ENCODE results near the gene MSRB3. TPM values are rescaled to one million over a fixed set of nuclear protein-coding genes. Genes with fewer than 3 reads are reported as not detected.
A peak's percentile ranks its signal among the peaks of the same experiment; 100 is the strongest.

Gene MSRB3
- total RNA-seq, 1 experiment from 2014 or later = not detected

DNA sequence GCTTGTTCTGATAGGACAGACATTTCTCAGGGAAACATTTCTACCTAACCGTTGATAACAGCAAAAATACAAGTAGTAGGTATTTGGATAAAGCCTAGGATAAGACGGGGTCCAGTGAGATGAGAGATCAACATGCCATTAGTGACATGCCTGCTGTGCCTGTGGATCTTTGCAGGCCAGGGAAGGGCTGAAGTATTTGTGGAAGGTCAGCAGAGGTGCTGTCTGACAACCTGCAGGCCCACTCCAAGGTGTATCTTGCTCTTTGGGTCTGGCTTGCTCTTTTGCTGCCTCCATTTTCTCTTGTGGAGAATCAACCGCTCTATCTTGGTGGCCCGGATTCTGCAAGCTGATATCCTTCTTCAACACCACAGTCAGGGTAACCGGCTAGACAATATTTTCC, 46.7 kb downstream of the MSRB3 start:
- DNase-seq (ENCODE audit: low spot score) = no peak

DNA sequence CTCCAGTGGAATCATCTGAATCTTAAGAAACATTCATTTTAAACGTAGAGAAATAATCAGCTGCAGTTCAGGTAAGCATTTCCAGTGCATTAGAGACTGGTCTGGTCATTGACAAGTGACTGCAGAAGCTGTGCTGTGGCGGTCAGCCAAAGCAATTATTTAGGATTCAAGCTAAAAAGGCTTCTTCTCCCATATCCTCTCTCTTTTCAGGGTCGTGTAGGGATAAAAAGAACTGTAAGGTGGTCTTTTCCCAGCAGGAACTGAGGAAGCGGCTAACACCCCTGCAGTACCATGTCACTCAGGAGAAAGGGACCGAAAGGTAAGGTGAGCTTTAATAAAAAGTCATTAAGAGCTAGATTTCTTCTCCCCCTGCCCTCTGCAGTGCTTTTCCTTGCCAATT, 48.1 kb downstream of the MSRB3 start:
- DNase-seq (ENCODE audit: low spot score) = no peak

DNA sequence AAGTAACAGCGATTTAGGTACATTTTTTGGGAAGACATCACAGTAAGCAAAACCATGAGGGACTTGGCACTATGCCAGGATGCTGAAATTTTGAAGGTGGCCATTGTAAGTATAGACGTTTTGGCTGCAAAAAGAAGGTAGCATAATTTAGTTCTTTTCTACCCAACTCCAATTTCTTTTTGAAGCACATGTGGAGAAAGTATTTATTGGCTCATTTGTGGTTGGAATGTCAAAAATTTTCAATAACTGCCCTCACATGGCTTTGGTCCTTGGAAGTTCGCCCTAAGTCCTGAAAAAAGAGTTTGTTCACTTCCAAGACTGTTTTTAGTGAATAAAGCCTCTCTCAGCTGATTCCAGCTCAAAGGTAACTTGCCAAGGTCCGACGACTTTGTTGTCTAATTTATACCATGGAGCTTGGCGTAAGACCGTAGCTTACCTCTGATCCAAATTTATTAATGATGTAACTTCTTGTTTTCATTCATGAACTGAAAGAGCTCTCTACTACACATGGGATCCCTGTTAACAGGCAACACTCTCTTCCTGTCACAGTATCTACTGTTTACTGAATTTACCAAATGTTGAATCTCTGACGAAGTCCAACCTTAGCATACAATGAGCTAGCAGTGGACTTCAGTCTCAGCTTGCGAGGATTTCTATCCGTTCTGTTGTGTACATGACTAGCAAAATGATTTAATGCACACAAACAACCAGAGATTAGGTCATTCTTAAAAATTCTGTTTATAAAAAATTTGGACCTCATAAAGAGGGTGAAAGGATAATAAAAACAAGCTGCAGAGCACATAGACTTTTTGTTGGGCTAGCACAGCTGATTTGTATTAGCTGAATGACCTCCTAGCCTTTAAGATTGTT, 49.0 kb downstream of the MSRB3 start:
- DNase-seq (ENCODE audit: low spot score) = no peak

DNA sequence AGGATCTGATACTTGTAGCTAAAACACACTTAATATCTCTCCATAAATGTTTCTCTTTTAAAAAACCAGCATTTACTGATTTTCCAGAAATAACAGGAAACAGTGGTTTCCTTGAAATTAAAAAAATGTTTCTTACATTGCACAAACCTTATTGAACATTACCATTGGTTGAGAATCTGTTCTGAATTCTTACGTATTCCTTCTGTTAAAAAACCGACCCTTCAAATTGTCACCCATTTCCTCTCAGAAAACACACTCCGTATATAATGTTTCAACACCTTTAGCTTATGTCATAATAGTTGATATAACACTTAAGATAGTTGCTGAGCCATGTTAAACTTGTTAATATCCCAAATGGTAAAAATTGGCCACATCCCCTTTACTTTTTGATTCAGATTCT, 51.2 kb downstream of the MSRB3 start:
- DNase-seq (ENCODE audit: low spot score) = no peak

DNA sequence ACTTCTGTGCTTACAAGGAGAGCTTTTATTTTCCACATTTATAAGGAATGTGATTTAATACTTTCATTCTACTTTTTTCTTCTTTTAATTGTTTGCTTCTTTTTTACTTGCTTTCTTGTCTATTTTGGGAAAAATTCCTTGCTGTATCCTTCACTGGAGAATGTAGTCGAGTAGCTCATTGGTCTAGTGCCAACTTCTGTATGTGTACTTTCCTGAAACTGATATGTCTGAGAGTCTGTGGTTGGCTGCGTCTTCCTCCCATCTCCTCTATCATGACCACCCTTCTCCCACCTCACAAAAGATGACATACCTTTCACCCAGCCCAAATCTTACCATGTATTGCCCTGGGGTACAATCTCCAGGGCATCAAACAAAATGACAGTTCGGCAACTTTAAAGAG, 51.8 kb downstream of the MSRB3 start:
- no peak for DNase-seq (ENCODE audit: low spot score)

DNA sequence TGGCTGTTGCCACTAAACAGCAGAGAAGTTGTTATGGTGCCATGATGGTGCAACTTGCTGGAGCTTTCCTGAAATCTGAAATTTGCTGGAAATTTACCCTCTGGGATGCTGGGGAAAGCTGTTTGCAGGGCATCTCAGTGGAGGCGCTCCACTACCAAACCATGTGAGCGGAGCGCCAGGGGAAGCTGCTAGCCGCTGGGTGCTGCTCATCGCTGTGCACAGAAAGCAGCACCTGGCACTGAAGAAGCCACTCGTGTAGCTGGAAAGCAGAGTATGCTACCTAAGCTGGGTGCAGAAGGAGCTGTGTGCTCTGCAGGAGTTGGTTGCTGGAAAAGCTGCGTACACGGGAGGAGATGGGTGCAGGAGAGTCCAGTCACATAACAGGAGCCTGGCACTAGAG, 53.0 kb downstream of the MSRB3 start:
- DNase-seq (ENCODE audit: low spot score) = no peak

DNA sequence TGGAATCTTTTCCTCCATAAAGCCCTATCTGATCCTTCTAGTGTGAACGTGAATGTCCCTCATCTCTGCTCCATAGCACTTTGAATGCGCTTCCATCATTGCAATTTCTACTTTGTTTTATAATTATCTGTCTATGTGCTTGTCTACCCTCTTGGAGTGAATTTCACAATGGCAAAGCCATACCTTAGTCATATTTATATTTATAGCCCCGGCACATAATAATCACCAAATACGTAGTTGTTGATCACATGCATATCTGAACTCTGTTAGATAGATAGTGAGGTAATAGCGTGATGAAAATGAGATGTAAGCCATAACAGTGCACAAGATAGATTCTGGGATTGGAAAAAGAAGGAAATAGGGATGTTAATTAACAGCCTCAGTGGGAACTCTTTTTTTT, 55.2 kb downstream of the MSRB3 start:
- DNase-seq (ENCODE audit: low spot score) = no peak

DNA sequence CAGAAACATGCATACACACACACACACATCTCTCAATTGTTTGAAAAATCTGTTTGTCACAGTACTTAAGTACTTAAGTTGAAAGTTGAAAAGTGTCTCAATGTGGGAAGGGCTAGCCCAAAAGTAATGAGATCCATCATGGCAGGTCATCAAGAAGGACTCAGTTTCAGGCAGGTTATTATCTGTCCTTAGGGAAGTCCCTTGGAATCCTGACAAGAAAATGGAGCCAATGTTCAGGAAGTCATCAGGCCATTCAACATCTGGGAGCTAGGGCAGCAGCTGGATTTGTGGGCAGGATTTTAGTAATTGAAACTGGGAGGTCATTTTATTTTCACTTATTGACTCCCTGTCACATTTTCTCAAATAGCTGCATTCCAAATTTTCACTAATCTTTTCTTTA, 56.0 kb downstream of the MSRB3 start:
- no peak for DNase-seq (ENCODE audit: low spot score)

DNA sequence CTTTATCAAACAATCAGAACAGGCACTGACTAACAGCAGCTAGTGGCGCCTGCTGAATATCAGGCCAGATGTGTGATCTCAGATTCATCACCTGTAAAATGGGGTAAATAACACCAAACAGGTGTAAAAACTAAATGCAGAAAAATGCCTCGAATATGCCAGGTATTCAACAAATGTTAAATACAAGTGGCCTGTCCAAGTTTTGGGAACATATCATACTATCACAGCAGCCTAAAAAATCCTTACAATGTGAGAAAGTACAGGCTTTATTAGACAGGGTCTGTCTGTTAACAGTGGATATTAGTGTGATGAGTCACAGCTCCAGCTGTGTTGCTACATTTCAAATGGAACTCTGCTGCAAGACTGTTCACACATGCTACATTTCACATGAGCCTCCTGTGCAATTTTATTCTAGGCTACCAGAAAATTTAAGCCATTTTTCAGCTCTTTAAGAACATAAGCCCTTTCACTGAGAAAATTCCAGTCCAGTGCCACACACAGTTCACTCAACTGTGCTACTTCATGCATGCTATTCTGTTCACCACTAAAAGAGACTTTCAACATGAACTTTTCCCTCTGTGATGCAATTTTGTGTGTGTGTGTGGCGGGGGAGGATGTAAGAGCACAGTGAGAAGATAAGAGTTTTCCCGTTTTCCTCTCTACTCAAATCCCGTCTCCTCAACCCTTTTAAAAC, 56.7 kb downstream of the MSRB3 start:
- peak; percentile 51 for DNase-seq (ENCODE audit: low spot score)

DNA sequence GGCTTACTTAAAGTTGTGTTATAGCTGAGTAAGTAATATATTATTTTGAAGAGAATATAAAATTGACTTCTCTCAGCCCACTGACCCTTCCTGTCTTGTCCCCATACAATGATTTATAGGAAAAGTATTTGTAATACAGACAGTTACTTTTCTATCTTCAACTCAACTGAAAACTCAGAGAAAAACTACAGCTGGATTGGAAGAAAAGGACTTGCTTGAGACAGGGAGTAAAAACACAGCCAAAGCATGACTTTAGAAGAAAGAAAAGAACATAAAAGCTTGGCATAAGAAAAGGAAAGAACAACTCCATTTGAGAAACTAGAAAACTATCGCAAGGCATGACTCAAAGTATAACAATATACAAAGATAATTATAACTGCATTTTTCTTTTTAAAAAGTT, 57.5 kb downstream of the MSRB3 start:
- DNase-seq (ENCODE audit: low spot score) = no peak

DNA sequence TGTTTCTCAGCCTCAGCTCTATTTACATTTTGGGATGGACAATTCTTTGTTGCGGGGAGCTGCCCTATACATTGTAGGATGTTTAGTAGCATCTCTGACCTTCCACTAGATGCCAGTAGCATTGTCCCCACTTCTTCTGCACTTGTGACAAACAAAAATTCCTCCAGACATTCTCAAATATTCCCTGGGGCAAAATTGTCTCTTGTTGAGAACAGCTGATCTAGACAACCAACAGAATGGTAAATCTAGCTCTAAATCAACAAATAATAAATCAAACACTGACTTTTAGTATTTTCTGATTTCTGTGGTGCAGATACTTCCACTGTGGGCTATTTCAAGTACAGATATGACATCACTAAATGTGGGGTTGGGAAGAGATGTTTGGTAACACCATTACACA, 60.7 kb downstream of the MSRB3 start:
- DNase-seq (ENCODE audit: low spot score) = no peak

DNA sequence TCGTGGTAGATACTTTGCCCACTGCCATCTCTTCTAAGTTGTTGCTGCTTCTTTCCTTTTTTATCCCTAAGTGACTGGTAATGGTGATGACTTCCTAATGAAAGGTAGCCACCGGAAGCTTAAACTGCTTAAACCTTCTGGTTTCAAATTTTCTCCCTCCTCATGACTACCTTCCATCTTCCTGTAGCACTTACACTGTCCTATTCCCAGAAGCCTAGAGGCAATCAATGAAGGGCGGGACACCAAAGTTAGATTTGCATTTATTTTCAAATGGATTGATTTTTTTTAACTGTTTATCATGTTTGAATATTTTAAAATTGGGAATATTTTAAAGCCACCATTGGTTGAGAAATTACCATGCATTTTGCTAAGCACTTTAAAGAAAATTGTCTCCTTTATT, 64.7 kb downstream of the MSRB3 start:
- no peak for DNase-seq (ENCODE audit: low spot score)

DNA sequence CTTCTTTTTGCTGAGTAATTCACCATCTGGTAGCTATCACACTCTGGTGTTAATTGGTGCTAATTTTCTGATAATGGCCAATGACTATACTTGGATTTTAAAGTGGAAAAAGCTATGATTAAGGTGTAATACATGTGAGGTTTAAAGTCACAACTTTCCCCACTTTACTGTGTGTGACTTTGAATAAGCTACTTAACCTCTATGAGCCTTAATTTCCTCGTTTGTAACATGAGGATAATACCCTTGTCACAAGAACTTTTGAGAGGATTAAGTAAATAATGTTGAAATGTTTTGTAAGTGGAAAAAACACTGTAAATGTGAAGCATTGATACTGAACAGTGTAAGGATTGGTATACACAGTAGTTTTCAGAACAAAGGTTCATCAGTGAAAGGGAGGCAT, 65.3 kb downstream of the MSRB3 start:
- DNase-seq (ENCODE audit: low spot score) = no peak

DNA sequence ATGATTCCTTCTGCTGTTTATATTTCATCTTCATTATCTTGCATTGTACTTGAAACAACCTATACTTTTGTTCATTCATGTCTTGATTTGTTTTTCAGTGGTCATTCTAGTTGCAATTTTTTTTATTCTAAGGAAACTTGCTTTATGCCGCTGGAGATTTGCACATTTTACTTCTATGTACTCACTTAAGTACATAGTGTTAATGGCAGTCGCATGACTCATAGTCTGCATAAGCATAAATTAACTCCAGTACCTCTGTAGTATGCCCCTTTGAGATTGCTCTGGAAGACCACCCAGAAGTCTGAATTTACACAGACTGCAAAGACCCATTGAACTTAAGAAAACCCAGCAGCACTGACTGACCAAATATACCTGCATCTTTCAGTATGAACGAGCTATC, 77.0 kb downstream of the MSRB3 start:
- peak; percentile 14 for DNase-seq (ENCODE audit: low spot score)

DNA sequence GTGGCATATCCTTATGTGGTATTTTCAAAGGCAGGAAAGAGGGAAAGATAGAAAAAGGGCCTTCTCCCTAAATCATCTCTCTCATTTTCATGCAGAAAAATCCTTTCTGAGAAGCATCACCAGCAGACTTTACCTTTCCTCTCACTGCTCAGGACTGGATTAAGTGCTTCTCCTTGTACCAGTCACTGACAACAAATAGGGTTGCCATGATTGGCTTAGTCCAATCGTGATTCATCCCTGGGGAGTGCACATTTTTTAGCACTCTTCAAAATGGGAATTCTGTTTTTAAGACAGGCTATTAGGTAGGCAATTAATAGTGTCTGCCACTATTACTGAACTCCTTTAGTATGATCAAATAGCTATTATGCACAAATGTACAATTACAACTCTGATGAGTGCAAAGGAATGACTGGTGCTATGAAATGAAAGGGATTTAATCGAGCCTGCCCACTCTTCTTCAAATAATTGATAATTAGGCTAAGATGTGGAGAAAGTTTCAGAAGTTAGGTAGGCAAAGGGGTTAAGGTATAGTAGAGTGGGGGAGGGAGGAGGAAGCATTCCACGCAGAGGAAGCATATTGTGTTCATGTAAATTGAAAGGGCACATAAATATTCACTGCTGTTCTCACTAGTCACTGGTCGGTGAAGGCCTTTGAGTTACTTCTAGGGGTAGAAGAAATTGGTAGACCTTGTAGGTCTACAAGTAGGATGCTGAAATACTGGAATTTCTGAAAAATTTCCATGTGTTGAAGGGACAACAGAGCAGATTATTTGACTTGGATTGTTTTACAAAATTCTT, 84.0 kb downstream of the MSRB3 start:
- DNase-seq (ENCODE audit: low spot score) = no peak

DNA sequence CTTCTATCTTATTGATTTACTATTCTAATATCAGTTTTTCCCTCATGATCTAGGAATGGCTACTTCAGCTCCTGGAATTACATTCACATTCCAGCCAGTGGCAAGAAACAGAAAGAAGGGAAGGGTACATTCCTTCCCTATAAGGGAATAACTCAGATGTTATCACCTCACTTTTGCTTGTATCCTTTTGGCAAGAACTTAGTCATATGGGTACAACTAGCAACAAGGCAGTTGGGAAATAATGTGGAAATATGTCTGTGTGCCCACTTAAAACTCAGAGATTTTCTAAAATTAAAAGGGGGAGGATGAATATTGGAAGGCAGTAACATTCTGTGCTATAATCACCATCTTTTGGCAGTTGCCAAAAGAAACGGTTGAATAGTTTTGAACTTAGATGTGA, 85.6 kb downstream of the MSRB3 start:
- no peak for DNase-seq (ENCODE audit: low spot score)

DNA sequence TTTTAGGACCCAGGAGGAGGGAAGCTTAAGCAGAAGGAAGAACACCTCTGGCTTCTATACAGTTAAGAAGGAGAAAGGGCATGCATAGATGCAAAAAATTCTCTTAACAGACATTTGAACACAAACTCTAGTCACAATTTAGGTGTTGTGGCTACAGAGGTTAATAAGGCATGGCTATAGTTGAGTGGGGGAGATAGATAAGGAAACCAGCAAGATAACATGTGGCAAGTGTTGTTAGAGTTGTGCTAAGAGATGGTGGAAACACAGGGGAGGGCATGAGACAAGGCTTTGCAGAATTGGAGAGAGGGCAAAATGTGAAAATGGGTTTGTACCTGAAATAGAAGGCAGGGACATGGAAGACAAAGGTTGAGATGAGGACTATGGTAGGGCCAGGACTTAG, 88.9 kb downstream of the MSRB3 start:
- DNase-seq (ENCODE audit: low spot score) = no peak

DNA sequence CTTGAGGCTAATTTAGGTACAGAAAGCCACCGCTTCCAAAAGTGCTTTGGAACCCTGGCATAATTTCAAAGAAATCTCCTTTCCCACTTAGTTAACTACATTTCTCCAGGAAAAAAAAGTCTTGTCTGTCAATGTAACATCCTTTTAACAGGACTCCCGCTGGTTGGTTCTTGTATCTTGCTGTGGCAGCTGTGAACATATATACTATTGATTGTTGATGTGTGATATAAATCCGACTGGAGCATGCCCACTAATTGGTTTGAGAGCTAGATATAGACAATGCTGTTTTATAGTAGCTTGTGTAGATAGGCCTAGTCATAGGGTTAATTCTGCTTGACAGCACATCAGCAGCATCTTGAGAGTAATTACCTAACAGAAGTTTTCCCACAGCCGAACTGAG, 89.6 kb downstream of the MSRB3 start:
- DNase-seq (ENCODE audit: low spot score) = no peak

DNA sequence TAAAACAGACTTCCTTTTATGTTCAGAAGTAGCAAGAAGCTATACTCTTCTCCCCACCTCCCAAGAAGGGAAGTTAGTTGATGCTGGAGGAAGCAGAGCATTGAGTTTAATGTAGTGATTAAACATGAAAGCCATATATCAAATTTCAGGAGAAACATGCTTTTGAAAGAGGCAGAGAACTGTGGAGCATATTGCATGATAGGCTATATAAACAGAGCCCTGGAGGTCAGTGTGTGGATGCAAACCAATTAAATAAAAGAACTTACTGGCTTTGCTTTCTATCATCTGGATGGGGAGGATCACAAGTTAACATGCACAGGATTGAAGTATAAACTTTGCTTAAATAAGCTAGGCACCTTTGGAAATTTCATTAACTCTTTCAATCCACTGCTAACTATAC, 94.1 kb downstream of the MSRB3 start:
- DNase-seq (ENCODE audit: low spot score) = no peak

DNA sequence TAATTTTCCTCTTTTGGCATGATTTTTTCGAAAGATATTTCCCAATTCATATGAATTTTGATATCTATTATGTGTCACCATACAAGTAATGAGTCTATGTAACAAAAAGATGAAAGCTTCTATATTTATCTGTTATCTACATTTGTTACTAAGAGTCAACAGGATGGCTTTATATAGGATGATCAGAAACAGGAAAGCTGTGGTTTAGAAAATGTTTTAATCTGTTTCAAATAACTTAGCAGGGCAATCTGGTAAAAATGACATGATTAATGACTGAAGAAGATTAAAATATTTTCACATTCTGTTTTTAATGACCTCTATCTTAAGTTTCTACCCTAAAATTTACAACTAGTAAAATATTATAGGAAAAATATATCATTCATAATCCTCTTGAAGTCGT, 105.8 kb downstream of the MSRB3 start:
- no peak for DNase-seq (ENCODE audit: low spot score)

DNA sequence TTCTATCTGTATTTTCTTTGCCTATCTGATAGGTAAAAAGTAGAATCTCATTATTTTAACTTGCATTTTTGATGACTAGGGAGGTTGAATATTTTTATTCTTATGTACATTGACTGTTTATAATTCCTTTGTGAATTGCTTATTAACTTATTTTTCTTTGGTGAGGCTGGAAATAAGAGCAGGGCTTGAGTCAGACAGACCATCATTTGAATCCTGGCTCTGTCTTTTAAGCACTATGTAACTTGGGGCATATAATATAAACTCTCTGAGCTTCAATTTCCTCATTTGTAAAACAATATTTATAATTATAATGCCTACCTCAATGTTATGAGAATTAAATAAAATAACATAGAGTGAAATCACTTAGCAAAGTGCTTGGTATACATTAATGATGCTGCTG, 108.9 kb downstream of the MSRB3 start:
- DNase-seq (ENCODE audit: low spot score) = no peak

DNA sequence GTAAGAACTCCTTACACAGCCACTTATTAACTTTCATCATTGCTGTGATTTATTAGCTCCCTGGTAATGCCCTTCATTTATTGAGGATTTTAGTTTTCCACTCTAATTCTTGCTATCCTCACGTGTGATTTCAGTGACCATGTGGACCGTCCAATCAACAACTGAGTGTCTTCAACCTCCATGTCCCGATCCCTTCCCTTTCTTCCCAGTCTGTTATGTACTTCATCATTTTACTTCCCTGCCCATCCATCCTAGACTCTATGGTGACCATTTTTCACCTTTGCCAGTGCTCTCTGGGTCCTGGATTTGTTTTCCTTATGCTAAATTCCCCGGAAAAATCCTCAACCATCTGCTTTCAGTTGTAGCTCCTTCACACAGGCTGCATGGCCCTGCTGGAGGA, 111.0 kb downstream of the MSRB3 start:
- no peak for DNase-seq (ENCODE audit: low spot score)

DNA sequence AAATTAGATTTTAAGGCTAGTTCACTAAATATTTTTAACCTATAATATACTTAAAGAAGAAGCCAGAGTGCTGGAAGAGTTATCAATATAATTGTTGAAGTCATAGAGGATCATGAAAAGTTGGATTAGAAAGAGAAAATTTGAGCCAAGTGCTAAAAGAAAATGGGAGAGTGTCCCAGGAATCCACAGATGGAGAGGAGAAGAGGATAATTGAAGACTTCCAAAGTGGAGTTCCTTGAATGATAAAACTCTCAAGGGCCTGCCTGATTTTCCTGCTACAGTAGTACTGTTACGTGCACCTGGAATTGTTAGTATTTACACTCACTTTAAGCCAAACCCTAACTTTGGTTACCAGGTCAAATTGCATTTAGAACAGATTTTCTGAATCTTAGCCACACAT, 113.2 kb downstream of the MSRB3 start:
- no peak for DNase-seq (ENCODE audit: low spot score)

All from HT-29 (cell line).